ENCODE data around the gene RTCA.
"Not testable (repeated sequence)": the region's sequence is repeated elsewhere in the genome, so short reads cannot be mapped to it uniquely, and the experiment has no call there.

Gene RTCA

DNA sequence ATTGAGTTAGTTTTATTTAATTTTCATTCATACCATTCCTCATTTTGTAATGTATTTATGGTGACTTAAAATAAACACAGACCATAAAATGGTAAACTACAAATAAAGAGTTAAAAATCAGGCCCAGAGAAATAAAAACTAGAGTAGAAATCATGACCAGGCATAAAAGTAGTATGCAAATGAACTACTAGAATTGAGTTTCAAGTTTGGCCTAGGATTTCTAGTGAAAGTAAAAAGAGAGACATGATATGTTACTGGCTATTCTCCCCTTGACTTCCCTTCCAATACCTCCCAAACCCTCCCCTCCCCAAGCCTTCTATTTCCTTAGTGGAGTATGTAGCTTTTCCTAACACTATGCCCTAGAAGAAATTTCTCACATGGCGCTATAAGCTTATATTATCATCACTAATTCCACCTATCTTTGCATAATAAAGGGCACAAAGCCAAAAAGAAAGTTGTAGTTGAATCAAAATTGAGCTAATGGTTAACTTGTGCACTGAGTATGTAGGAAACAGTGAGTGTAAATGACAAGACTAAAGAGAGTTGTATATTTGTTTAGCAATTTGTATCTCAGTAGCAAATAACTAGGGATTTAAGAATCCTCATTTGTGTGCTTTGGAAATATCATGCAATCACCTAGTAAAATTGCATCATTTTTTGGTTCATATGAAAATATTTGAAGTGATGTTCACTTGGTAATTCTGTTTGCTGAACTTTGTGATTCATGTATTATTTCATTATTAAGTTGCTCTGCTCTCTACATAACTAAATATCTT is 56.6 kb downstream of the RTCA start:
- peak overlapping the region; percentile 42 for H3K27ac ChIP-seq (ENCODE audit: low read depth, low read length)
- peaks cover 12% of the 10 kb centered on the region for H3K4me1 ChIP-seq (ENCODE audit: control insufficient read depth, insufficient read depth, low read length, unreplicated experiment)
- peak overlapping the region; percentile 20 for H2AFZ ChIP-seq (ENCODE audit: low read length, unreplicated experiment)
- no peaks in the 10 kb centered on the region for H3K79me2 ChIP-seq (ENCODE audit: control insufficient read depth, insufficient read depth, low read length, unreplicated experiment)
- no peaks in the 10 kb centered on the region for H3K36me3 ChIP-seq (ENCODE audit: insufficient read depth, low read length)
- no peak overlapping the region for H3K4me3 ChIP-seq (ENCODE audit: low read depth, low read length)
- no peaks in the 10 kb centered on the region for H3K27me3 ChIP-seq (ENCODE audit: insufficient read depth, low read length)

DNA sequence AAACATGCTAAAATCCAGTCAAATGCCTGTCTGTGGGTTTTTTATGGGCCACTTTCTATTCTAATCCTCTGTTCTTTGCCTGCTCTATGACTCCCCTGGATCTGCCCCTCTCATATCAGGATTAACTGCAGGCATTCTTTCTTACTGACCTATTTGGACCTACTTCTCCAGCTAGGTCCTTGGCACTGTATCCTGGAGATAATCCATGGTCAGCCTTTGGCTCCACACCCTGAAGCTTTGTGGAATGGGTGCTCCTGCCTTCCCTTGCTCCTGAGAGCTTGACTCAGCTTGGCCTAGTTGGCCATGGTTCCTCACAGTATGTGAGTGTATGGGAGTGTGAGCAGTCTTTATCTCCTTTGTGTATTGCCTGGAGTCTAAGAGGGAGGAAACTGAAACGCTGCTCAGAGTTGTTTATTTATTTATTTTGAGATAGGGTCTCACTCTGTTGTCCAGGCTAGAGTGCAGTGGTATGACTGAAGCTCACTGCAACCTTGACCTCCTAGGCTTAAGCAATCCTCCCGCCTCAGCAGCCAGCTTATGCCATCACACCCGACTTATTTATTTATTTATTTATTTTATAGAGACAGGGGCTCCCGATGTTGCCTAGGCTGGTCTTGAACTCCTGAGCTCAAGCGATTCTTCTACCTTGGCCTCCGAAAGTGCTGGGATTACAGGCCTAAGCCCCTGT is 57.5 kb downstream of the RTCA start:
- no peaks in the 10 kb centered on the region for H3K79me2 ChIP-seq (ENCODE audit: control insufficient read depth, insufficient read depth, low read length, unreplicated experiment)
- H3K36me3 ChIP-seq (ENCODE audit: insufficient read depth, low read length) = no peaks in the 10 kb centered on the region
- H3K27me3 ChIP-seq (ENCODE audit: insufficient read depth, low read length) = no peaks in the 10 kb centered on the region
- H3K27ac ChIP-seq (ENCODE audit: low read depth, low read length) = peak overlapping the region; percentile 42
- no peak overlapping the region for H2AFZ ChIP-seq (ENCODE audit: low read length, unreplicated experiment)
- H3K4me1 ChIP-seq (ENCODE audit: control insufficient read depth, insufficient read depth, low read length, unreplicated experiment) = peaks cover 12% of the 10 kb centered on the region
- H3K4me3 ChIP-seq (ENCODE audit: low read depth, low read length) = no peak overlapping the region

DNA sequence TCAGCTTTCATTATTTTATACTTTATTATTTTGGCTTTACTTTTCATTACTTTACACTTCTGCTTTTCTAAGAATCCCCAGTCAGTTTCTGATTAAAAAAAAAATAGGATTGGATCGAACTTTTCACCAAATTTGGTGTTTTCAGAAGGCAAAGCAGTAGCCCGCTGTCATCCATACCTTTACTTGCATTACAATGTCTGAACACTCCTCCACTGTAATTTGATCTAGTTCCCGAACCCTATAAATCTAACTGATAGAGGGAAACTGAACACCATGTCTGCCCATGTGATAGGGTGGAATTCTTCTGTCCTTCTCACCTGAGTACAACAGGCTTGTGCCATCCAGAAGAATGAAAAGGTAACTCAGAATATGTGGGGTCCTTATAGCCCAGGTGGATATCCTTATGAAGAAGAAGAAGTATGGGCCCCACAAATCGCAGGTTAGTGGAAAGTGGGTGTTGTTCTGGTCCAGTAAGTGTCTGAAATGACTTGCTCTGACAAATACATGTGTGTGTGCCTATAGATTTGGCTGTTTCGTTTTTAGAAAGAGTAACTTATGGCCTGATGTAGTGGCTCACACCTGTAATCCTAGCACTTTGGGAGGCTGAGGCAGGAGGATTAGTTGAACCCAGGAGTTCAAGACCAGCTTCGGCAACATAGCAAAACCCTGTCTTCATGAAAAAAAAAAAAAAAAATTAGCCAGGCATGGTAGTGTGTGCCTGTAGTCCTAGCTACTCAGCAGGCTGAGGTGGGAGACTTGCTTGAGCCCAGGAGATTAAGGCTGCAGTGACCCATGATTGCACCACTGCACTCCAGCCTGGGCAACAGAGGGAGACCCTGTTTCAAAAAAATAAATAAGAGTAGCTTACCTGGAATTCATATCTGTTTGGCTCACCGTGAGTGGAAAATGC is 59.7 kb downstream of the RTCA start:
- H3K4me3 ChIP-seq (ENCODE audit: low read depth, low read length) = no peak overlapping the region
- no peaks in the 10 kb centered on the region for H3K36me3 ChIP-seq (ENCODE audit: insufficient read depth, low read length)
- no peaks in the 10 kb centered on the region for H3K79me2 ChIP-seq (ENCODE audit: control insufficient read depth, insufficient read depth, low read length, unreplicated experiment)
- H3K27ac ChIP-seq (ENCODE audit: low read depth, low read length) = no peak overlapping the region
- H3K4me1 ChIP-seq (ENCODE audit: control insufficient read depth, insufficient read depth, low read length, unreplicated experiment) = peaks cover 12% of the 10 kb centered on the region
- H2AFZ ChIP-seq (ENCODE audit: low read length, unreplicated experiment) = no peak overlapping the region
- no peaks in the 10 kb centered on the region for H3K27me3 ChIP-seq (ENCODE audit: insufficient read depth, low read length)

DNA sequence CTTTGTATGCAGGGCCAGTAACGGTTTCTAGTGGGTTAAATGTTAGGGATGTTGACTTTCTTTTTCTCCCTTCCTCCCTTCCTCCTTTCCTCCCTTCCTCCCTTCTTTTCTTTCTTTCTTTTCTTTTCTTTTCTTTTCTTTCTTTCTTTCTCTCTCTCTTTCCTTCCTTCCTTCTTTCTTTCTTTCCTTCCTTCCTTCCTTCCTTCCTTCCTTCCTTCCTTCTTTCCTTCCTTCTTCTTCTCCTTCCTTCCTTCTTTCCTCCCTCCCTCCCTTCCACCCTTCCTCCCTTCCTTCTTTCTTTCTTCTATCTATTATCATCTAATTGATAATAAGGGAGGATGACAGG is 60.3 kb downstream of the RTCA start:
- H2AFZ ChIP-seq (ENCODE audit: low read length, unreplicated experiment); H3K27ac ChIP-seq (ENCODE audit: low read depth, low read length); H3K4me3 ChIP-seq (ENCODE audit: low read depth, low read length); H3K36me3 ChIP-seq (ENCODE audit: insufficient read depth, low read length); H3K79me2 ChIP-seq (ENCODE audit: control insufficient read depth, insufficient read depth, low read length, unreplicated experiment); H3K27me3 ChIP-seq (ENCODE audit: insufficient read depth, low read length): not testable (repeated sequence)
- peaks cover 12% of the 10 kb centered on the region for H3K4me1 ChIP-seq (ENCODE audit: control insufficient read depth, insufficient read depth, low read length, unreplicated experiment)

DNA sequence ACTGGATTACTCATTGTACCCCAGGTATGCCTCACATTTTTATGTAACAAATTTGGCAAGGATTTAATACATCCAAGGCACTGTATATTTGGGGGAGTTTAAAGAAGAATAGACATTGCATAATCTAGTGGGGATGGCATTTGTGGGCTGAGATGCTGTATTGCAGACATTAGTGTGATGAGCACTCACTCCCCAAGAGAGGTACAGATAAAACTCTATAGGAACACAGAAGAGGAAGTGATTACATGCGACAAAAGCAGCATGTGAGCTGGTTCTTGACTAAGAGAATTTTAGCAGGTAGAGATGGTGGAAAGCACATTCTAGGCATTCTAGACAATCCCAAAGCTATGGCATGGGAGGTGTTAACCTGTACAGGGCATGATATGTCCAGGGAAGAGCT is 62.1 kb downstream of the RTCA start:
- Histone ChIP-seq H3K27ac (ENCODE audit: low read depth, low read length) (no peak overlapping the region), H3K4me1 (ENCODE audit: control insufficient read depth, insufficient read depth, low read length, unreplicated experiment) (peaks cover 5% of the 10 kb centered on the region), H3K79me2 (ENCODE audit: control insufficient read depth, insufficient read depth, low read length, unreplicated experiment) (no peaks in the 10 kb centered on the region), H3K4me3 (ENCODE audit: low read depth, low read length) (no peak overlapping the region), H2AFZ (ENCODE audit: low read length, unreplicated experiment) (no peak overlapping the region), H3K27me3 (ENCODE audit: insufficient read depth, low read length) (no peaks in the 10 kb centered on the region), H3K36me3 (ENCODE audit: insufficient read depth, low read length) (no peaks in the 10 kb centered on the region)

DNA sequence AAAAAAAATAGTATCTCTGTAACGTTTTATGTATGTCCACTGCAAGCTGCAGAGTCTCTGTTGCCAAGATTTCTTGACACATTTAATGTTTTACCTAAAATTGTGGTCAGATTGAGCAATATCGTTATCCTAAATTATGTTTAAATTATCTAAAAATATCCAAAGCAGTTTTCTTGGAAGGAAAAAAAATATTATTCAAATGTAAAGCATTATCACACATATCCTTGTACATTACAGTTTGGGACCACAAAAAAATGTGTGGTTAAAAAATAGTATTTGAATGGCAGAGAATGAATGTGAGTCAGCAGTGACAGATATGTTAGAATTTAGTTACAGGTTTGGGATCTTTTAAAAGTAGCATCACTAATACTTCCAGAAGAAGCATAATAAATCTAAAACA is 65.1 kb downstream of the RTCA start:
- not testable (repeated sequence) for H3K27ac ChIP-seq (ENCODE audit: low read depth, low read length); H3K4me1 ChIP-seq (ENCODE audit: control insufficient read depth, insufficient read depth, low read length, unreplicated experiment); H2AFZ ChIP-seq (ENCODE audit: low read length, unreplicated experiment); H3K4me3 ChIP-seq (ENCODE audit: low read depth, low read length); H3K27me3 ChIP-seq (ENCODE audit: insufficient read depth, low read length); H3K36me3 ChIP-seq (ENCODE audit: insufficient read depth, low read length); H3K79me2 ChIP-seq (ENCODE audit: control insufficient read depth, insufficient read depth, low read length, unreplicated experiment)

DNA sequence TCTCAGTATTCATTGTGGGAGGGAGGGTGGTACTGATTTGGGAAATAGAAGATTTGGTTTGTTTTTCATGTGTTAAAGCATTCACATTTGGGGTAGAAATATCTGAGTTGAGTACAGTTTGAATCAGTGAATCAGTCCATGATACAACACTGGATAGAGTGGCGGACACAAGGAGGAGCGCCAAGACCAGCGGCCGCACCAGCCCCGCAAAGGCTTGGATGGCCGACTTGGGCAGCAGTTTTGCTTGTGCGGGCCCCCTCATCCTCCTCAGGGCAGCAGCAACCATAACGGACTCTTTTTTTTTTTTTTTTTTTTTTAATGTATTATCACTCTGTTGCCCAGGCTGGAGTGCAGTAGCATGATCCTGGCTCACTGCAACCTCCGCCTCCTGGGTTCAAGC is 66.3 kb downstream of the RTCA start:
- H3K36me3 ChIP-seq (ENCODE audit: insufficient read depth, low read length) = no peaks in the 10 kb centered on the region
- H3K27me3 ChIP-seq (ENCODE audit: insufficient read depth, low read length) = 0 out of 2 replicates have a peak, but pooled peaks cover 9% of the 10 kb centered on the region
- no peak overlapping the region for H2AFZ ChIP-seq (ENCODE audit: low read length, unreplicated experiment)
- no peaks in the 10 kb centered on the region for H3K79me2 ChIP-seq (ENCODE audit: control insufficient read depth, insufficient read depth, low read length, unreplicated experiment)
- no peak overlapping the region for H3K4me3 ChIP-seq (ENCODE audit: low read depth, low read length)
- no peak overlapping the region for H3K27ac ChIP-seq (ENCODE audit: low read depth, low read length)
- H3K4me1 ChIP-seq (ENCODE audit: control insufficient read depth, insufficient read depth, low read length, unreplicated experiment) = no peaks in the 10 kb centered on the region

DNA sequence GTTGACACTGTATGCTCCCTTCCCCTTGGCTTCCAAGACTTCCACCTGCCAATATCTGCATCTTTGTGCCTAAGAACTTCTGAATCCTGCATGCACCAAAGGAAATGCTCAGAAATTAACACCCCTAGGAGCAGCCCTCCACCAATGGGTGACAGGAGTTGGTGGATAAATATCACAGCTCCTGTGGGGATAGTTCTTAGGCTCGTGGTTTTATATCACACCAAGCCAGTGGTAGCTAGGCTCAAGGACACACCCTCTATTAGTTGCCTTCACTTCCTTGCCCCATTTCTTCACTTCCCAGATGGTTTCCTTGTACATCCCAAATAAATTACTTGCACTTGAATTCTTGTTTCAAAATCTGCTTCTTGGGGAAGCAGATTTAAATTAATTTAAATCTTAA is 69.4 kb downstream of the RTCA start:
- H2AFZ ChIP-seq (ENCODE audit: low read length, unreplicated experiment) = no peak overlapping the region
- H3K27ac ChIP-seq (ENCODE audit: low read depth, low read length) = no peak overlapping the region
- no peak overlapping the region for H3K4me3 ChIP-seq (ENCODE audit: low read depth, low read length)
- no peaks in the 10 kb centered on the region for H3K4me1 ChIP-seq (ENCODE audit: control insufficient read depth, insufficient read depth, low read length, unreplicated experiment)
- peaks cover 9% of the 10 kb centered on the region; the same call in 1 of the 2 replicates for H3K27me3 ChIP-seq (ENCODE audit: insufficient read depth, low read length)
- no peaks in the 10 kb centered on the region for H3K36me3 ChIP-seq (ENCODE audit: insufficient read depth, low read length)
- H3K79me2 ChIP-seq (ENCODE audit: control insufficient read depth, insufficient read depth, low read length, unreplicated experiment) = no peaks in the 10 kb centered on the region

DNA sequence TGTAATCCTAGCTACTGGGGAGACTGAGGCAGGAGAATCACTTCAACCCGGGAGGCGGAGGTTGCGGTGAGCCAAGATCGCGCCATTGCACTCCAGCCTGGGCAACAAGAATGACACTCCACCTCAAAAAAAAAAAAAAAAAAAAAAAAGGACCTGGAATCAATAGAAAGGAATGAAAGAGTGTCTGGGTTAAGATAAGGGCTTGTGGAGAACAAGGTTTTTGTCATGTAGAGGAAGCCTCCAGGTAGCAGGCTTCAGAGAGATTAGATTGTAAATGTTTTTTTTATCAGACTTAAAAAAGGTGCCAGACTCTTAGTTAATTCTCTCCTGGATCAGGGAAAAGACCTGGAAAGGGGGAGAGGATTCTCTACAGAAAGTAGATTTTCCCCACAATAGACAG is 71.9 kb downstream of the RTCA start:
- H3K27ac ChIP-seq (ENCODE audit: low read depth, low read length); H2AFZ ChIP-seq (ENCODE audit: low read length, unreplicated experiment); H3K27me3 ChIP-seq (ENCODE audit: insufficient read depth, low read length); H3K4me3 ChIP-seq (ENCODE audit: low read depth, low read length); H3K79me2 ChIP-seq (ENCODE audit: control insufficient read depth, insufficient read depth, low read length, unreplicated experiment); H3K4me1 ChIP-seq (ENCODE audit: control insufficient read depth, insufficient read depth, low read length, unreplicated experiment); H3K36me3 ChIP-seq (ENCODE audit: insufficient read depth, low read length): not testable (repeated sequence)

DNA sequence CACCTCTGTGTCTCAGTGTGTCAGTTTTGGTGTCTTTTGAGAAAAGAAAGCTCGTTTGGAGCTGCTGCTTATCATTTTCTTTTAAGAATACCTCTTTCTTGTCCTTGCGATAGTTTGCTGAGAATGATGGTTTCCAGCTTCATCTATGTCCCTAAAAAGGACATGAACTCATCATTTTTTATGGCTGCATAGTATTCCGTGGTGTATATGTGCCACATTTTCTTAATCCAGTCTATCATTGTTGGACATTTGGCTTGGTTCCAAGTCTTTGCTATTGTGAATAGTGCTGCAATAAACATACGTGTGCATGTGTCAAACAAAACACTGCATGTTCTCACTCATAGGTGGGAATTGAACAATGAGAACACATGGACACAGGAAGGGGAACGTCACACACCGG is 73.7 kb downstream of the RTCA start:
- H2AFZ ChIP-seq (ENCODE audit: low read length, unreplicated experiment); H3K4me1 ChIP-seq (ENCODE audit: control insufficient read depth, insufficient read depth, low read length, unreplicated experiment); H3K79me2 ChIP-seq (ENCODE audit: control insufficient read depth, insufficient read depth, low read length, unreplicated experiment); H3K36me3 ChIP-seq (ENCODE audit: insufficient read depth, low read length); H3K27me3 ChIP-seq (ENCODE audit: insufficient read depth, low read length); H3K4me3 ChIP-seq (ENCODE audit: low read depth, low read length); H3K27ac ChIP-seq (ENCODE audit: low read depth, low read length): not testable (repeated sequence)
